T47D (cell line): ENCODE data around the gene MFSD2A.
"Not testable (repeated sequence)": the region's sequence is repeated elsewhere in the genome, so short reads cannot be mapped to it uniquely, and the experiment has no call there.

Experiments used
- DNase-seq, 2 experiments: peaks; one replicate each; pipeline versions ENCODE4 v3.0.0 to v3.0.0-alpha.2; 2011 to 2012; ENCODE audit warnings: low read depth in 1 of 2, low spot score in 1 of 2
- JUND ChIP-seq: IDR thresholded peaks from 2 replicates; pipeline ENCODE4 v1.6.1; 2012; ENCODE audit warnings: low read depth
- in situ Hi-C: cut with HindIII; loops from 2 replicates; pipeline ENCODE4 v1.10.0; 2016; ENCODE audit warnings: low sequenced_read_pairs, low pct_unique_long_range_greater_than_20kb

MFSD2A gene

DNA sequence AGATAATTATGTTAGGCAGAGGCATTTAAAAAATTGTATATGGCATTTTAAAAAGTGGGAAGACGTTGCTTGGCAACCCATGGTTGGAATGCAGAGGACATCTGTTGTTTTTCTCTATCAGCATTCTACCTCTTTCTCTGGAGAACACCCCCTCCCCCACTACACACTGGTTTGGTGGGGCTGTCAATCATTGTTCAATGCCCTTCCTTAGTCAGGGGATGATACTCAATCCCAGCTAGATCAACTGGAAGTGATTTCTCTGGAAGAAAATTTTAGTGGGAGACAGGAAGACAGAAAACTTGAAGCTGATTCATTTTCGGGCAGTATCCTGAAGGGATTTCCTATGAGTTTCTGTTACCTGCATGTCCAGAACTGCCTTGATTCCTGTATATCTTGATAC, 49.9 kb downstream of the MFSD2A start:
- no peak for TF ChIP-seq JUND
- peak in 1 of 2 experiments; percentile 14 for DNase-seq
- in situ Hi-C loops, result no loop called here

- DNase-seq, in situ Hi-C loops: not testable (repeated sequence)
Observed at GRCh38 chr1:40007481-40008034, 52.6 kb downstream of the MFSD2A start.

GRCh38 chr1:40011198-40011597, 56.3 kb downstream of the MFSD2A start:
- no peak for TF ChIP-seq JUND
- no peak for DNase-seq
- in situ Hi-C loops, result no loop called here

DNA sequence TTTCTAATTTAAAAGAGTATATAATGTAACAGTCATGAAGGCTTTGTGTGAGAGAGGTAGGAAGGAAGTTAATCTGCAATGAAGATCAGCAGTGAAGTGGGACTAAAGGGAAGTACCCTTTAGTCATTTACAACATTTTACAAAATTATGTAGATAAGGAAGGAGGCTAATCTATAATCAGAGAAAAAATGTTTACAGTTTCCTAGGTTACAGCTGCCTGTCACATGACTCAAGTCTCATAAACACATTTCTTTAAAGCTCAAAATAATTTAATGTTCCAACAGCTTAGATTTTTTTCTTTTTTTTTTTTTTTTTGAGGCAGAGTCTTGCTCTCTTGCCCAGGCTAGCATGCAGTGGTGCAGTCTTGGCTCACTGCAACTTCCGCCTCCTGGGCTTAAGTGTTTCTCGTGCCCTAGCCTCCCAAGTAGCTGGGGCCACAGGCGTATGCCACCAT, 59.3 kb downstream of the MFSD2A start:
- no peak for TF ChIP-seq JUND
- in situ Hi-C loops, result no loop called here
- DNase-seq, result no peak

- in situ Hi-C loops, result no loop called here
- DNase-seq, result no peak
- TF ChIP-seq JUND, result no peak
Observed at GRCh38 chr1:40014812-40015594, 60.1 kb downstream of the MFSD2A start.

DNA sequence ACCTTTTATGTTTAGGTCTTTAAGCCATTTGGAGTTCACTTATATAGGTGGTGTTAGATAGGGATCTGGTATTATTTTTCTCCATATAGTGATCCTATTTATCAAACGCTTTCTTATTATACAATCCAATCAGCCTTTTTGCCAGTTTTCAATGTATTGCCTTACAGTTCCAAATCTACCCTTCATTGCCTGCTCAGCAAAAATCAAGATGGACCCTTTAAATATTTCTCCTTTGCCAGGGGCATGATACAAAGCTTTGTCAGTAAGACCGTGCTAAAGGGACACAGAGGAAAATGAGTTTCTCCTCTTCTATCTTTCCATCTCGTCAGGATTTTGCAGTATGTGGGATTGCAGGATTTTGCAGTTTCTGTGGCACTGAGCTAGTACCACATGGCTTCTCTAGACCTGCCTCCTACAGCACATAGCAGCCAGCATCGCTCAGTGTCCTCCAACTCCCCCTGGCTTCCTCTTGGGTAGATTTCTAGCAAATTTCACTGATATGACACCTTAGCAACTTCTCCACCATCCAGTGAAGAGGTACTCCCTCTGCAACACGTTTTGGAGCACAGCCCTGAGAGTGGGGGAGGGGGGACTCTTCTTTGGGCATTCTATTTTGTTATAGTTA, 63.1 kb downstream of the MFSD2A start:
- TF ChIP-seq JUND, result no peak
- in situ Hi-C loops, result no loop called here
- DNase-seq, result peak in 1 of 2 experiments; percentile 45
